ENCODE data around the gene DUSP1.

DNA sequence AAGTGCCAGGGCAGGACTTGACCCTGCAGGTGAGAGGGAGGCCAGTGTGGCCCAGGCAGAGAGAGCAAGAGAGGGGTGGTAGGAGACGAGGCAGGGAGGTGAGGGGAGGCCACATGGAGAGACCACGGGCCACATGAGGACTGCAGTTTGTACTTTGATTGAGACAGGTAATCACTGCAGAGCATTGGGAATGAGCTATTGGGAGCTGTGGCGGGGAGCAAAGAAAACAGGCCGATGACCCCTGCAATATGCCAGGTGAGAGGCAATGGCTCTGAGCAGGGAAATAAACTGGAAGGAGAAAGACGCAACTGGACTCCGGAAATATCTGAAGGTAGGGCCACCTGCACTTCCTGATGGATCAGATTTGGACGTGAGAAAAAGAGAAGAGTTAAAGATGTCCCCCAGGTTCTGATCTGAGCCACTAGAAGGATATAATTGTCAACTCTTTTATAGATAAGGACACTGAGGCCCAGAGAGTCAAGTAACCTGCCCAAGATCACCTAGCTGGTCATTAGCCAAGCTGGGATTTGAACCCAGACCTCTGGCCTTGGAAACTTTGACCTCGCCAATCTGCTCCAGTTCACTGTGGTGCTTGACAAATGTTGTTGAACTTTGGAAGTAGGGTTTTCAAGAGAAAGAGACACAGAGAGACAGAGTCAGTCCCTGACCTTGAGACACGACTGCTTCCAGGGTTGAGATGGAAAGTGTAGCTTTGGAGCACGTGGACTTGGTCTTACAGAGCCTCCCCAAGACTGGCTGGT lies 42.3 kb downstream of the DUSP1 start:
- no peak for TF ChIP-seq TAF1 (IDR thresholded peaks at IDR 0.05; ENCODE audit: low read depth, low read length)
- no peak for TF ChIP-seq POLR2A (IDR thresholded peaks at IDR 0.05; ENCODE audit: low read depth, low read length)
- no peak for TF ChIP-seq POLR2AphosphoS5 (IDR thresholded peaks at IDR 0.05; ENCODE audit: low read depth, low read length)
- no peak for TF ChIP-seq PAX5 (IDR thresholded peaks at IDR 0.05; ENCODE audit: insufficient read depth, low read length, severe bottlenecking)
- TF ChIP-seq POU2F2 (IDR thresholded peaks at IDR 0.05; ENCODE audit: low read depth, low read length), result no peak

Measured in GM12891 (cell line).